HCT116 (cell line): ENCODE data around the gene UBE2L5. TPM values are rescaled to one million over a fixed set of nuclear protein-coding genes. Genes with fewer than 3 reads are reported as not detected.

ENCODE experiments used
- ATAC-seq: fragments of 200-7000 bp; cut with Tn5 transposase; 2 replicates; pipeline ENCODE4 v1.9.1; 2020; ENCODE audit warnings: mild to moderate bottlenecking, moderate library complexity
- BruUV-seq: library from RNA; stranded (reverse); fragments of 400-500 nt; replicated peaks from 2 replicates; lab custom pipeline; 2021; lab: Mats Ljungman, UMichigan
- CTCF ChIA-PET: fragments of 300-600 bp; sonication (Branson Sonifier 250); formaldehyde crosslinking; loops from one replicate; lab custom pipeline; 2021; ENCODE audit warnings: antibody characterized with exemption; lab: Charles Lee
- POLR2A ChIA-PET: fragments of 300-600, 350-600 bp; sonication (Branson Sonifier 250); formaldehyde crosslinking; loops from one replicate; lab custom pipeline; 2021; ENCODE audit warnings: antibody characterized with exemption; lab: Charles Lee
- RAD21 ChIA-PET, 2 experiments: fragments of 300-600 bp; sonication (Branson Sonifier 250); formaldehyde crosslinking; loops; one replicate each; lab custom pipeline; 2023; ENCODE audit warnings: low total read pairs in 2 of 2; ENCODE audit not compliant: uncharacterized antibody in 2 of 2, unreplicated experiment in 2 of 2, low non-redundant PET in 1 of 2; lab: Charles Lee
- DNase-seq: peaks from one replicate; pipeline ENCODE4 v3.0.0-alpha.2; 2010; ENCODE audit warnings: low read depth, low spot score
- H2AFZ ChIP-seq: fragments of 200-600 bp; shearing (Covaris generic), sonication (generic); 2 replicates; pipeline ENCODE4 v1.6.1; 2017; ENCODE audit warnings: low read depth, mixed run types, mixed read lengths, antibody characterized with exemption, low read length; ENCODE audit not compliant: poor library complexity, severe bottlenecking
- H3K27ac ChIP-seq: 2 replicates; pipeline ENCODE4 v1.5.1; 2012; ENCODE audit warnings: low read depth, low read length
- H3K27me3 ChIP-seq: fragments of 200-600 bp; sonication (generic); 2 replicates; pipeline ENCODE4 v1.6.1; 2016; ENCODE audit warnings: mixed run types, low read length, mixed read lengths; ENCODE audit not compliant: insufficient read depth
- H3K36me3 ChIP-seq, 2 experiments: fragments of 200-500 bp in 1 of 2; fragments of 200-600 bp in 1 of 2; sonication (Bioruptor generic) in 1 of 2; sonication (generic) in 1 of 2; 2 replicates each; pipeline versions ENCODE4 v1.5.1 to v1.6.1; 2014 to 2016; ENCODE audit warnings: low read length in 2 of 2, inconsistent platforms in 1 of 2, mixed read lengths in 1 of 2, mixed run types in 1 of 2; ENCODE audit not compliant: insufficient read depth in 2 of 2, control insufficient read depth in 1 of 2
- H3K4me1 ChIP-seq, 2 experiments: fragments of 200-600 bp in 1 of 2; sonication (generic) in 1 of 2; 2 replicates each; pipeline versions ENCODE4 v1.5.1 to v1.6.1; 2012 to 2017; ENCODE audit warnings: low read length in 2 of 2, inconsistent platforms in 1 of 2, mild to moderate bottlenecking in 1 of 2, mixed read lengths in 1 of 2, mixed run types in 1 of 2, moderate library complexity in 1 of 2; ENCODE audit not compliant: insufficient read depth in 2 of 2, control insufficient read depth in 1 of 2
- H3K4me2 ChIP-seq: fragments of 200-600 bp; sonication (generic); 2 replicates; pipeline ENCODE4 v1.6.1; 2017; ENCODE audit warnings: mixed run types, low read length, mixed read lengths
- H3K4me3 ChIP-seq, 2 experiments: fragments of 200-600 bp in 1 of 2; sonication (generic) in 1 of 2; replicated peaks in 1 of 2; 2 replicates each; pipeline ENCODE4 v1.5.1; 2011 to 2016; ENCODE audit warnings: low read length in 2 of 2, control low read depth in 1 of 2, low read depth in 1 of 2, mild to moderate bottlenecking in 1 of 2, mixed read lengths in 1 of 2, mixed run types in 1 of 2
- H3K79me2 ChIP-seq: fragments of 200-600 bp; sonication (generic); 2 replicates; pipeline ENCODE4 v1.6.1; 2017; ENCODE audit warnings: mild to moderate bottlenecking, mixed run types, low read length, moderate library complexity, mixed read lengths; ENCODE audit not compliant: insufficient read depth
- H3K9ac ChIP-seq: fragments of 200-600 bp; sonication (generic); 2 replicates; pipeline ENCODE4 v1.6.1; 2016; ENCODE audit warnings: low read length, mixed read lengths
- H3K9me2 ChIP-seq: fragments of 200-600 bp; sonication (generic), shearing (Covaris generic); 2 replicates; pipeline ENCODE4 v1.6.1; 2017; ENCODE audit warnings: mixed run types, mild to moderate bottlenecking, moderate library complexity; ENCODE audit not compliant: insufficient read depth
- H3K9me3 ChIP-seq, 2 experiments: fragments of 200-500 bp in 1 of 2; fragments of 200-600 bp in 1 of 2; sonication (Bioruptor generic) in 1 of 2; sonication (generic) in 1 of 2; 2 replicates each; pipeline ENCODE4 v1.6.1; 2014 to 2017; ENCODE audit warnings: low read length in 2 of 2, mixed read lengths in 2 of 2, inconsistent platforms in 1 of 2, low read depth in 1 of 2, mild to moderate bottlenecking in 1 of 2, mixed run types in 1 of 2, moderate library complexity in 1 of 2; ENCODE audit not compliant: control insufficient read depth in 1 of 2, insufficient read depth in 1 of 2
- H4K20me1 ChIP-seq: fragments of 200-600 bp; sonication (generic), shearing (Covaris generic); 2 replicates; pipeline ENCODE4 v1.6.1; 2017; ENCODE audit warnings: mixed run types, mild to moderate bottlenecking, moderate library complexity; ENCODE audit not compliant: insufficient read depth
- ATF3 ChIP-seq: IDR thresholded peaks from 2 replicates; pipeline ENCODE4 v1.6.1; 2012
- CTCF ChIP-seq, 3 experiments: fragments of 200-600 bp in 1 of 3; sonication (generic) in 1 of 3; IDR thresholded peaks in 2 of 3; conservative IDR thresholded peaks in 1 of 3; 2 replicates each; pipeline ENCODE4 v1.5.1; 2012 to 2017; ENCODE audit warnings: low read depth in 2 of 3, low read length in 2 of 3, antibody characterized with exemption in 1 of 3, borderline replicate concordance in 1 of 3, control low read depth in 1 of 3, mild to moderate bottlenecking in 1 of 3, mixed read lengths in 1 of 3, mixed run types in 1 of 3, moderate library complexity in 1 of 3; ENCODE audit not compliant: insufficient read depth in 1 of 3
- ELF1 ChIP-seq: IDR thresholded peaks from 2 replicates; pipeline ENCODE4 v1.6.1; 2012; ENCODE audit warnings: low read depth, borderline replicate concordance
- EZH2phosphoT487 ChIP-seq: fragments of 200-600 bp; IDR thresholded peaks from 2 replicates; pipeline ENCODE4 v1.6.1; 2018; ENCODE audit warnings: antibody characterized with exemption, borderline replicate concordance
- JUND ChIP-seq: IDR thresholded peaks from 2 replicates; pipeline ENCODE4 v1.6.1; 2012
- MAX ChIP-seq: IDR thresholded peaks from 2 replicates; pipeline ENCODE4 v1.6.1; 2012
- POLR2A ChIP-seq: IDR thresholded peaks from 2 replicates; pipeline ENCODE4 v1.7.0; 2011; ENCODE audit warnings: borderline replicate concordance; ENCODE audit not compliant: insufficient read depth, insufficient read length; ENCODE audit errors: extremely low read depth
- POLR2AphosphoS5 ChIP-seq: IDR thresholded peaks from 2 replicates; pipeline ENCODE4 v1.6.1; 2011; ENCODE audit warnings: mild to moderate bottlenecking, low read depth, low read length, moderate library complexity
- RAD21 ChIP-seq: IDR thresholded peaks from 2 replicates; pipeline ENCODE4 v1.6.1; 2012; ENCODE audit warnings: low read depth, mild to moderate bottlenecking
- REST ChIP-seq: IDR thresholded peaks from 2 replicates; pipeline ENCODE4 v1.6.1; 2012; ENCODE audit warnings: low read depth
- SP1 ChIP-seq: IDR thresholded peaks from 2 replicates; pipeline ENCODE4 v1.6.1; 2012; ENCODE audit warnings: low read depth
- ZBTB33 ChIP-seq: IDR thresholded peaks from 2 replicates; pipeline ENCODE4 v1.6.1; 2011; ENCODE audit warnings: mild to moderate bottlenecking, low read length, moderate library complexity; ENCODE audit not compliant: insufficient replicate concordance; ENCODE audit errors: extremely low read depth
- intact Hi-C: fragments of 100-400 bp; cut with micrococcal nuclease; formaldehyde crosslinking; loops from 2 replicates; pipeline ENCODE4 v1.10.0; 2022
- total RNA-seq: library from RNA; stranded (reverse); gene quantifications from one replicate; pipeline ENCODE4 v1.2.1, GENCODE V29; 2021; ENCODE audit not compliant: unreplicated experiment

The UBE2L5 gene
- total RNA-seq, 1 experiment from 2014 or later, result 0.15 TPM

- no peak for DNase-seq
- Histone ChIP-seq H3K4me1 (peaks cover 0 to 5% of the 10 kb centered on the region in 2 experiments; a peak in 1 of 4 replicates), H3K4me2 (no peak overlapping the region), H3K9me3 (no peaks in the 10 kb centered on the region), H3K4me3 (no peak overlapping the region), H4K20me1 (no peaks in the 10 kb centered on the region), H3K27ac (no peak overlapping the region), H3K9me2 (no peaks in the 10 kb centered on the region), H3K36me3 (no peaks in the 10 kb centered on the region), H3K9ac (no peak overlapping the region), H3K27me3 (no peaks in the 10 kb centered on the region), H3K79me2 (no peaks in the 10 kb centered on the region)
- ChIA-PET POLR2A (no interaction called here), RAD21 (no interaction called here)
- intact Hi-C loops, result no loop called here
- BruUV-seq, result no TSS peak
- no peak for ATAC-seq
- no peak for TF ChIP-seq CTCF (IDR thresholded peaks at IDR 0.05 in 2 of 3, conservative IDR thresholded peaks at IDR 0.05 in 1 of 3; ENCODE audit: borderline replicate concordance in 1 of 3, insufficient read depth in 1 of 3, low read depth in 2 of 3, low read length in 2 of 3)
- no peak for TF ChIP-seq POLR2AphosphoS5
- TF ChIP-seq RAD21, result no peak
- no peak for TF ChIP-seq ZBTB33
- no peak for TF ChIP-seq EZH2phosphoT487
- TF ChIP-seq JUND, result no peak
- no peak for TF ChIP-seq POLR2A
- no peak for TF ChIP-seq ATF3
- TF ChIP-seq MAX, result no peak
- TF ChIP-seq SP1, result no peak
- TF ChIP-seq REST, result no peak
- no peak for TF ChIP-seq ELF1
- TF ChIP-seq, all 23 proteins: peak for 0
- CTCF ChIA-PET, result no interaction called here
- H2AFZ ChIP-seq, result no peak overlapping the region
These were observed 16.0 kb downstream of the UBE2L5 start for GRCh38 chr13:30438286-30438685.
